Muscle of arm (tissue), 12 donors: ENCODE measurements around the gene CTNND2. TPM values are rescaled to one million over a fixed set of nuclear protein-coding genes. Genes with fewer than 3 reads are reported as not detected.
"Not testable (repeated sequence)": the region's sequence is repeated elsewhere in the genome, so short reads cannot be mapped to it uniquely, and the experiment has no call there.

ENCODE experiments used
- DNase-seq: peaks from one replicate; pipeline ENCODE4 v3.0.0-alpha.2; 2013
- polyA plus RNA-seq, 12 donors: library from polyadenylated mRNA; unstranded; fragments of 120-200 nt; gene quantifications; one replicate each; pipeline ENCODE4 v1.2.1, GENCODE V29; 2013; ENCODE audit not compliant: insufficient read length in 12 of 12

Gene CTNND2
- polyA plus RNA-seq, 12 donors = 0.45 to 2.2 (median 0.82) TPM; not detected in 2

DNA sequence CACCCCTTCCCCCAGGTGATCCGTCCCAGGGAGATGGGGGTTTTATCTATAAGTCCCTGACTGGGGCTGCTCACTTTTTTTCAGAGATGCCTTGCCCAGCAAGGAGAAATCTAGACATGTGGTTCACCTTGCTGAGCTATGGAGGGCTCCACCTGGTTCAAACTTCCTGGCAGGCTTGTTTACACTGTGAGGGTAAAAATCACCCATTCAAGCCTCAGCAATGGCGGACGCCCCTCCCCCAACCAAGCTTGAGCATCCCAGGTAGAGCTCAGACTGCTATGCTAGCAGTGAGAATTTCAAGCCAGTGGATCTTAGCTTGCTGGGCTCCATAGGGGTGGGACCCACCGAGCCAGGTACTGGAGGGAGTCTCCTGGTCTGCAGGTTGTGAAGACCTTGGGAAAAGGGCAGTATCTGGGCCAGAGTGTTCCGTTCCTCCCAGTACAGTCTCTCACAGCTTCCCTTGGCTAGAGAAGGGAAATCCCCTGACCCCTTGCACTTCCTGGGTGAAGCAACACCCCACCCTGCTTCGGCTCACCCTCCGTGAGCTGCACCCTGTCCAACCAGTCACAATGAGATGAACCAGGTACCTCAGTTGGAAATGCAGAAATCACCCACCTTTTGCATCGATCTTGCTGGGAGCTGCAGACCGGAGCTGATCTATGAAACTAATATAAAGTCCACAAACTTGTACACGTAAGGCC, 231.7 kb downstream of the CTNND2 start:
- no peak for DNase-seq

DNA sequence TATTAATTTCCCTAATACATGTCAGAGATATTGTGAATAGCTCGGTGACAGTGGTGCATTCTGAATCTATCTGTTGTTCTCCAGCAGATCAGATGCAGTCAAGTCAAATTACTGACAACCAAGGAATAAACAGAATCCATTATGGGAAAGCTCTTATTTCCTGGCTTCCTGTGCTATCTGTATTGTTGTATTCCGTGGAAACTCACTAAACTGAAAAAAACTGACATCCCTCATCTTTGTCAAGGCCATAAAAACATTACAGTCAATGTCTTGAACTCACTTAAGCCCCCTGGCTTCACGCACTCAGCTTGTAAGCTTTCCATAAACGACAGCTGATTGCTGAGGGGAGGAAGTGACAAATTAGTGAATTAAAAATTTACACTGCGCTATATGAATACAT, 245.9 kb downstream of the CTNND2 start:
- DNase-seq = no peak

DNA sequence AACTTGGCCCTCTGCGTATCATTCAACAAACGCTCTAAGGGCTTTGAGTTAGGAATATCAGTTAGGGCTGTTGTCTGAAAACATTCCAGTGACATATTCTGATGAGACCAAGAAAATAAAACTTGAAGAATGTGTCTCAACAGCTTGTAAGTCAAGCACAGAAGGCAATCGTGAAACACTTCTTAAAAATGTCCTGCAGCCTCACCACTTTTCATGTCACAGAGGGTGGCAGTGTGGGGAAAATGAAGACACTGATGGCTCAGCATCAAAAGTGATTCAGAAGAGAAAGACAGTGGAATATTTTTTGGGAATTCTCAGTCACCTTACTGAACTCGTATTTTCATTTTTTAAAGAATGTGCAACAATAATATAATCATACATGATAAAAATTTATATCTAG, 247.3 kb downstream of the CTNND2 start:
- no peak for DNase-seq

DNA sequence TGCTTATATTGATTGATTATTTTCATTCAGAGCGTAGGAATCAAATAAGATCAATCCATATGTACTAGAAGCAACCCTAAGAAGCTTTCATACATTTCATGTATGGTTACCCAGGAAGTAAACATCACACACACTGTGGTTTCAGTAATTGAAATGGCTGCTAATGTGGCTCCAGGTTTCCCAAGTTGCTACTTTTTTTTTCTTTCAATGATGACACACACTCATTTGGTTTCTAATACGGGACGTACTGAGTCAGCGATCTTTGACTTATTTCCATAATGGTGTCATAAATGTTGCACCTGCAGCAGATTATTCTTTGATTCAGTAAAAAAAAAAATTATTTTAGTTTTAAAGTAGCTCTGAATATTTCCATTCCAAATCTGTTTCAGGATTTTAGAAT, 248.6 kb downstream of the CTNND2 start:
- DNase-seq = no peak

DNA sequence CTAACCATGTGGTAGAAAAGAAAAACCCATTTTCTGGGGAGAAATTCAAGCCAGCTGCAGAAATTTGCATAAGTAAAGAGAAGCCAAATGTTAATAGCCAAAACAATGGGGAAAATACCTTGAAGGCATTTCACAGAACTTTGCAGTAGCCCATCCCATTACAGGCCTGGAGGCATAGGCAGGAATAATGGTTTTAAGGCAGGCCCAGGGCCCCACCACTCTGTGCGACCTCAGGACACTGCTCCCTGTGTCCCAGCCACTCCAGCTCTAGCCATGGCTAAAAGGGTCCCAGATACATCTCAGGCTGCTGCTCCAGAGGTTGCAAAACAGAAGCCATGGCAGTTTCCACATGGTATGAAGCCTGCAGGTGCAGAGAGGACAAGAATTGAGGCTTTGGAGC, 253.3 kb downstream of the CTNND2 start:
- DNase-seq = no peak

DNA sequence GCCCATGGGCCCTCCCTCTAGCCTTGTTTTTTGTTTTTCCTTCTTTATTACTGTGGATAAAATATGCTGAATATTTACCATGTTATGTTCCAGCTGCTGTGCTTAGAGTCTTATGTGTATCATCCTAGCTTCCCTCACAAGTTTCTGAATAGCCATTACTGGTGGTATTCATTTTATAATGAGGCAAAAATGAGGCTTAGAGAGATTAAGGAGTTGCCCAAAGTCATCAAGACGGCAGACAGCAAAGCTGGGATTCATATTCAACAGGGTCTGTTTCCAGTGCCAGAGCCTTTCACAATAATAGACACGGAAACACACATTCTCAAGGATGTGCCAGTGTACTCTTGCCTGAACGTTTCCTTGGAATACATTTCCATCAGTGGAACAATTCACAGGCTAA, 258.1 kb downstream of the CTNND2 start:
- DNase-seq = no peak

DNA sequence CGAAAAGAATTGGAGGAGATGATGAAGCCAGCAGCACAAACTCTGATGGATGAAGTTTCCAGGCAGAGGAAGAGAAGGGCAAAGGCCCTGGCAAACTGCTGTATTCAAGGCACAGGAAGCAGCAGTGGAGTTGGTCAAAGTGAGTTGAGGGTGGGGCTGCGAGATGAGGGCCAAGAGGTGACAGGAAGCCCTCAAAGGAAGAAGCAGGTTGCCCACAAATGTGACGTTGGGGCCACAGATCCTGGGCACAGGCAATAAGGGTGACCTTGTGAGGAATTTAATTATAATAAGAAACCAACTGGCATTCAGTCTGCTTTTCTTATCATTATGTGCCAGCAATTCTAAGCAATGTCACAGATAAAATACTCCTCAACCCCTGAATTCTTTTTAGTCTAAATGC, 261.8 kb downstream of the CTNND2 start:
- no peak for DNase-seq

DNA sequence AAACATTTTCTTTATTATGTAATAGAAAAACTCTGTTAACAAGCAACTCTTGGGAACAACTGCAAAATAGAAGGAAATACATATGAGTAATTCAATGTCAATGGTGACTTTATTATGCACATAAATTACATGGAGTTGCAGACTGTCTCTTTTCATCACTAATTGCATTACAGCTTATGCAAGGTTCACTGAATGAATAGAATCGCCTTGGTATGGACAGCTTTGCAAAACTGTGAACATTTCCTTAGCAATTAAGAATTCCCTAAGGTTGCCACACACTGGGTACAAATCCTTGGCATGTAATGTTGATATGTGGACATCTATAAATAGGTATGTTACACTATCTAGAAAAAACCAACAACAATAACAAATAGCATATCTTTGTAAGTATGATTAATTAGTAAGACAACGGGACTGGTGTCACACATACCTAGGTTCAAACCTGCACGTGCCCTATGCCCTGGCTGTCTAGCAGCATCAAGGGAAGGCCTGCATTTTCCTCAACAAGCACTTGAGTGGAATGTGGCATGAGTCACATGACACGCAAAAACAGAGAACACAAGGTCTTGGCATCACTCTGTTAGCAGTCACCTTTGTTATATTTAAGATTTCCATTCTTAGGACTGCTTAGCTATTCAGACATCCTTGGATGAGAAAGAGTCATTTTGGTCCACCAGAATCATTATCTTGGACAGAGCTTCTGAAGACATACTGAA, 263.9 kb downstream of the CTNND2 start:
- DNase-seq = no peak

DNA sequence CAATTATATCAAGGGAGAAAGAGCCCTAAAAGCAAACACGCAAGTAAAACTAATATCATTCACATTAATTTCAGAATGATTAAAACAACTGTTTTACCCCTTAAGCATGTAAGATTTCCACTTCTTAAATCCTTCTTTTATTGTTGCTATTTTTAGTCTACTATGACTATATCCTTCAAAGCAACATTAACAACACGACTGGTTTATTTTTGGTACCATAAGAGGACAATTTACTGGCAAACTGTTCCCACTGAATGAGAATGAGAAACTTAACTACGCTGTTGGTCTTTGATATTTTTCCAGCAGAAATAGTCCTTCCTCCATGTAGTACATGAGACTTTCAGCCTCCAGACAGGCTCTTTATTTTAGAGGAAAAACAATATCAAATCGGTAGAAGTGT, 281.5 kb downstream of the CTNND2 start:
- no peak for DNase-seq

DNA sequence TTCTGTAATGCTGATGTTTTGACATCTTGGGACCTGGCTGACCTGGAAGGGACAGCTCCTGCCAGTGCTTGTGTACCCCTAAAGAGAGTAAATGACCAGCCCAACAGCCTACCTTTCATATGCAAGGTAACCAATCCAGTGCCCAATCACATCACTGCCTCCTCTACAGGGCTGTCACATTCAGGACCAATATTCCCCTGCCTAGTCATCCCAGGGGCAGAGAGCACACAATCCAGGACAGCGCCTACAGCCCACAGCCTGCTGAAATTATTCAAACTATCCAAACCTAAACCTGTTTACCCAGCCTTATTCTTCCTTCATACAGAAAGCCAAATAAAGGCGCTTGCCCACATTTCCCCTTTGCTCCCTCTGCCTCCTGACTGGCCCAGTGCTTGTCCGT, 284.1 kb downstream of the CTNND2 start:
- DNase-seq = no peak

DNA sequence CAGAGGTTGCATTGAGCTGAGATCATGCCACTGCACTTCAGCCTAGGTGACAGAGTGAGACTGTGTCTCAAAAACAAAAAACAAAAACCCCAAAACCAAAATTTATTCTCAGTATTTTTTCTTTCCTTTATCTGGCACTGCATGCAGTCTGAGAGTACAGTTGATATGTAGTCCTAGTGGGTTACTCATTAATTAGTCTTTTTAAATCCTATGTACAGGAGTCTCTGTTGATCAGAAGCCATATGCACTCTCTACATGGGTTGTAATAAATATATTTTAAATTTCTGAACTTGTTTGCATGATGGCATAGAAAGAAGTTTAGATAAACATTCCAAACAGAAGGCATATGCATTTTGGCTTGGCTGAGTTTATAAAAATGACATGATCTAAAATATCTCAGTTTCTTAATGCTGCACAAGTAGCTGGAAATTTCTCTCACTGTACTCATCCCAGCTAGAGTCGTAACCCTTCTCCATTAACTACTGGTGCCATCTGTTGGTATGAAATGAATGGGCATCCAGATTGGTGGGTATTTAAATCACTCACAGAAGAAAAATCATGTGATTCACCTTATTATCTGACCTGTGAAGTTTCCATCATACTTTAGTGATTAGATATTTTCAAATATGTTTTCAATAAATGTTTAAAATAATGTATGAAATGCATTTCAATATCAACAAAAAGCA, 284.8 kb downstream of the CTNND2 start:
- DNase-seq = no peak

DNA sequence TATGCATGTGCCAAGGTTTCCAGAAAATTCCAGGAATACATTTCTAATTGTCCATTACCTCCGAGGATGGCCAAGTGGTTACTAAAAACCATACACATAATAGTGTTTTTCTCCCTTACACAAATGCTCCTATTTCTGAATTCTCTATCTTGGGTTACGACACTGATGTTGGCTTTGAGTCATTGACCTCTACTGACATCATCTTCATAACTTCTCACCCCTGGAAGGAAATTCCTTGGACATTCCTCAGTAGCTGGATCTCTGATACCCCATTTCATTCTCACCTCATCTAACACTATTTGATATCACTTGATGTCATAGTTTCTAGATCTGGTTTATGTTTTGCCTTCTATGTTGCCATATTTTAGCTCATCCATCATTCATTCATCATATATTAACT, 287.2 kb downstream of the CTNND2 start:
- no peak for DNase-seq

DNA sequence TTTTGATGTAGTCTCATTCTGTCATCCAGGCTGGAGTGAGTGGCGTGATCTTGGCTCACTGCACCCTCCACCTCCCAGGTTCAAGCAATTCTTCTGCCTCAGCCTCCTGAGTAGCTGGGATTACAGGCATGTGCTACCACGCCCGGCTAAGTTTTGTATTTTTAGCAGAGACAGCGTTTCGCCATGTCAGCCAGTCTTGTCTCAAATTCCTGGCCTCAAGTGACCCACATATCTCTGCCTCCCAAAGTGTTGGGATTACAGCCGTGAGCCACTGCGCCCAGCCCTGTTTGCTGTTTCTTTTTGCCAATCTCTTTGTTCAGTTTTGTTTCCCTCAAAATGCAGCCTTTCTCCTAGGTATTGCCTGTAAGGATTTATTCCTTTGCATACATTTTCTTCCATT, 287.6 kb downstream of the CTNND2 start:
- DNase-seq = not testable (repeated sequence)

DNA sequence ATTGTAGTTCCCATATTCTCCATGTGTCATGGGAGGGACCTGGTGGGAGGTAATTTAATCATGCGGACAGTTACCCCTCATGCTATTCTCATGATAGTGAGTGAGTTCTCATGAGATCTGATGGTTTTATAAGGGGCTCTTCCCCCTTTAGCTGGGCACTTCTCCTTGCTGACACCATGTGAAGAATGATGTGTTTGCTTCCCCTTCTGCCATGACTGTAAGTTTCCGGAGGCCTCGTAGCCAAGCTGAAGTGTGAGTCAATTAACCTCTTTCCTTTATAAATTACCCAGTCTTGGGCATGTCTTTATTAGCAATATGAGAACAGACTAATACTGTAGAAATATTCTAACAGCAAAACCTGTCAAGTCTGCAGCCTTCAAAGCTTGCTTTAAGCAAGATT, 293.2 kb downstream of the CTNND2 start:
- no peak for DNase-seq

DNA sequence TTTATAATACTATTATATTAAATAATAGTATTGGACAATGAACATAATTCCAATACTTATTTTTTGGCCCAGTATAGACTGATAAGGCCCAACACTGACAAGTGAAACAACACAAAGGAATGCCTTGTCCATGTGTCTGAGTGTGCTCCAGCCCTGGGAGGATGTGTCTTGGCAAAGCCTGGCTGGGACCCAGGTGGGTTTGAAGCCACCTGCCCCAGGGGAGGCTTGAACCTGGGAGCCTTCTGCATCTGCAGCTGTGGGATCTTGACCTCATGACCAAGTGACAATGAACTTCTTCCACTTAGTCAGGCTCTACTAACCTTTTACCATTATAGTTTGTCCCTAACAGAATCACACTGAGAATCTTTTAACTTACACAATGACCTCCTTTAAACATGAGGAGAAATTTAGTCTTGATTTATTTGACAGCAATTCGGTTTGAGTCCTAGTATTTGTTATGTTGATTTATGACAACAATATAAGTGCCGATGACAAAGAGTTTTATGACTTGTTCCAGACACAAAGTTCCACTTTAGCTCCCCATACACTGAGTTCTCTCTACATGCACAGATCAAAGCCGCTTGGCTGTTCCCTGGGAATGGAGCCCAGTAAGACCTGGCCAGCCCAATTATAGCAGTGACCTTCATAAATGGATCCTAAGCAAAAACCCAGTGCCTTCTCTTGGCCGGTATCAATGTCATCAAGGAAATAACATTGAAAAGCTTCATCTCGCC, 294.5 kb downstream of the CTNND2 start:
- DNase-seq = no peak

DNA sequence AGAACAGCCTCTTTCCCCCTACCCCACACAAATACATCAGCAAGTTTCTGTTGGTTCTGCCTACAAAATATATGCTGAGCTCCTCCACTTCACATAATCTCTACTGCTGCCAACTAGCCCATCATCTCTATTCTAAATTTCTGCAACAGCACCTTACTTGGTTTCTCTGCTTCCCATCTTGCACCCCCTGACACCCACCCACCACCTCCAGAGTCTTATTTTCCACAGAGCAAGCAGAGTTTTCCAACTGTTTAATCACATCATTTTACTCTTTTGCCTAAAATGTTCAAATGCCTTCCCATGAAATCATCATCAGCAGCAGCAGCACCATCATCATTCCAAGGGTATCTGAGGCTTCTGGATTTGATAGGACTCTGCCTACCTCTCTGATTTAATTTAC, 295.7 kb downstream of the CTNND2 start:
- DNase-seq = no peak

DNA sequence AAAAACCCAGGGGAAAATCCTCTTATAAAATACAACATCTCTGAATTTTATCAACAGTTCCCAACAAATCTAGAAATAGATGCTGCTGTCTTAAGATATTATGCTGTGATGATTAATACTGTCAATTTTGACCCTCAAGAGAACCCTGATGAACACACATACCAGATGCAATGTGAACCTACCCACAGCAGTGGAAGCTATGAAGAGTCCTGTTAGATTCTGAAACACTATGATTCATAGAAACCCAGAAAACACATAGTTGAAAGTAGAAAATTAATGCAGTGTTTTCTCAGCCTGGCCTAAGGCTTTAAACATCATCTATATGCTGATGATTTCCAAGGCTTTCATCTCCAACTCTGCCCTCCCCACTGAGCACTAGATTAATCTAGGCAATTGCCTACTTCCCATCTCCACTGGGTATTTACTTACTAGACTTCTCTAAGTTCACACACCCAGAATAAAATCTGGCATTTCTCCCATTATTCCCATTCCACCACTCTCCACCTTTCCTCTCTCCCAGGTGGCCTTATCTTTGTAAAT, 296.2 kb downstream of the CTNND2 start:
- no peak for DNase-seq

DNA sequence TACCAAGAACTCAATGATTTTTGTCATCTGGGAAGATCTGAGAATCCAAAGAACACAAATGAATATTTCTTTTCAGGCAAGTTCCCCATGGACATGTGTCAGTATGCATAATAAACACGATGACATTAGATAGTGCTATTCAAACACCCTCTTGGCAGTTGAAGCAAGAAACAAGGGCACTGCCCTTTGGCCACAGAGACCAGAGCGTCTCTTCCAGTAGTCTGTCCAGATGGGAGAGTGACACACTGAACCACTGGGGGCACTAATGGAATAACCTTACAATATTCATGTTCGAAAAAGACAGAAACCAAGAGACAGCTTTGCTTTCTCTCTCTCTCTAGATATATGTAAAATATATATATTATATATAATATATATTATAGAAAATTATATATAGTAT, 301.9 kb downstream of the CTNND2 start:
- DNase-seq = no peak

DNA sequence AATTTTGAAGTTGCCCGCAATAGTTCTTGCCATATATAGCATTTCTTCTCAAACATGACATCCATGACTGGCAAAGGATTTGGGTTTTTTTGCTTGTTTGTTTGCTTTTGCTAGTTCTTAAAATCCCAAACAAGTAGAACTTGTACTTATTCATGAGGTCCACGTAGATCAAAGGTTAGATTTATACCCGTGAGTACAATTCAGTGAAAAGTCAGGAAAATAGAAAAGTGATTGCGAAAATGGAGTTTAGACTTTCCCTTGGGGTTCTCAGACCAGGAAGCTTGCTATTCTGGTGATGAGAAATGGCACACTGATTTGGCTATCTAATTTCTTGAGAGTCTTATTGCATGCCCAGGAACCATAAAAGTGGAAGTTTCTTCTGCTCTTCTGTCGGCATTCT, 304.7 kb downstream of the CTNND2 start:
- DNase-seq = no peak

DNA sequence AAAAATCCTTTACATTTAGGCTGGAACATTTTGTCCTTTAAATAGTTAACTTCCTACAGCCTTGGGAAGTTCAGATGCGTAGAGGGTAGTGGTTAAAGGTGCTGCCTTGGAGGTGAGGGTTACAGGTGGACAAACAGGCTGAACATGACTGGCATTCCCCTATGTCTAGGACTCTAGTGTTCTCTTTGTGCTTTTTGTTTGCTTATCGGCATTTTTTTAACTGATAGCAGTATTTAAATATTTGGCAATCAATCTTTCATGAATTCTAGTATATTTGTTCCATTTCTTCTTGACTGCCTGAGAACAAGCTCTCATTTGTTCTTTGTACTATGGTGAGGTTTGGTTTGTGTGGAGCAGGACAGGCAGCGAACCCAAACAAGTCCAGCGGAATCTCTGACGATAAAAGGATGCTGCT, 307.6 kb downstream of the CTNND2 start:
- no peak for DNase-seq

DNA sequence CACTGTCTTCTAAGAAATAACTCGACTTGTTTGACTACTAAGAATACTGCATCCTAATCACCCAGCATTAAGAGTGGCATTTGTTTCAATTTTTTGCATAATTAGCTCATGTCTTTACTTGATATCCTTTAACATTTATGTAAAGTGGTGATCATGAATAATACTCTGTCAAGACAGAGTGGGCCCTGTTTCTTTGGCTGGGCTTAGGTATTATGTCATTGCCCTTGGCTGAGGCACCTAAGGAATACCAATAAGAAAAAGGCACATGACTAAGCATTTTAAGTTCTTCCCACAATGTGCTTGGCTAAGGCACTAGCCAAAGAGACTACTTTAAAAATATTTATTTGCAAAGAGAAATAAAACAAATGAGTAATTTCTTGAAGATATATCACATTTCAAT, 308.1 kb downstream of the CTNND2 start:
- DNase-seq = no peak

DNA sequence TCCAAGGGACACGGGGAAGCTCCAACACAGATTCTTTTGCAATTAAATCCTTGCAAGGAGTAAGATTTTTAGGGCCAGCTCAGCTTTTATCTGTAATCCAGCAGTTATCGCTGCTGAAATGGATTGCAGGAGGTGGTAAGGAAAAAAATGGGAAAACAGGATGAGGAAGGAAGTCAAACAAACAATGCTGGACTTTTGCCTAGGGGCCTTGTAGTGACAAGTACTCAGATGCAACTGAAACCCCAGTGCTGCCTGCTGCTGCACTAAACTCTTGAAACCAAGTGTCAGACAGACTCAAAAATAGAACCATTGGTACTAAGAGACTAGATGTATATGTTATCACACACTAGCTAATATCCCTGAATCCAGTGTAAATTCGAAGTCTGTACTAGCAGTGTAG, 309.2 kb downstream of the CTNND2 start:
- DNase-seq = no peak
